ENCODE measurements around the gene DTNA. TPM values are rescaled to one million over a fixed set of nuclear protein-coding genes. Genes with fewer than 3 reads are reported as not detected.
"Not testable (repeated sequence)": the region's sequence is repeated elsewhere in the genome, so short reads cannot be mapped to it uniquely, and the experiment has no call there.

Gene DTNA
- total RNA-seq, 1 donor from 2014 or later, result 19.7 TPM

DNA sequence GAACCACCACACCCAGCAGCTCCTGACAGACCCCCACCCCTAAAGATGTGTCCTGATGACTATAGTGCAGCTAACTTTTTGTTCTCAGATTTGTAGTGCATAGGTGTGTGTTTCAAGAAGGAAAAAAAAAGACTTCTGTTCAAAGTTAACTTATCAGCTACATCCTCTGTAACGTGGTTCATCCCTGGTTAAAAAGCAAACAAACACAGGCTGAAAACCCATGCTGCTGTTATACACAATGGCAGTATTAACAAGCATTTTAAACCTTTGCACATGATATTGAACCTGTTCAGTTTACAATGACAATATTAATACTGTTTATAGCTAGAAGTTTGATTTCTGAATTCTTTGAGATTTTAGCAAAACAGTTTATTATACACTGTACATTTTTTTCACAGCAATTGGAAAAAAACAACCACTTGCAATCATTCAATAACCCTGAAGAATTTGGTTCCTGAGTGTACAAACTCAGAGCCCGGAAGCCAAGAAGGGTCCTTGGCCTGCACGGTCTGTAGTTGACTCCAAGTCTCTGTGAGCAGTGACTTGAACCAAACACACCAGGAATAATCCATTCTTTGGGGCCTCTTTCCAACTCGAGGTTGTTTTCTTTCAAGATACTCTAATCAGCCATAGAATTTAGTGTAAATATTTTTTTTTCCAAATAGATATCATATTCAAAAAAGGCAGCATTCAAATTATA, 177.9 kb downstream of the DTNA start:
- DNase-seq (ENCODE audit: low spot score), result no peak

DNA sequence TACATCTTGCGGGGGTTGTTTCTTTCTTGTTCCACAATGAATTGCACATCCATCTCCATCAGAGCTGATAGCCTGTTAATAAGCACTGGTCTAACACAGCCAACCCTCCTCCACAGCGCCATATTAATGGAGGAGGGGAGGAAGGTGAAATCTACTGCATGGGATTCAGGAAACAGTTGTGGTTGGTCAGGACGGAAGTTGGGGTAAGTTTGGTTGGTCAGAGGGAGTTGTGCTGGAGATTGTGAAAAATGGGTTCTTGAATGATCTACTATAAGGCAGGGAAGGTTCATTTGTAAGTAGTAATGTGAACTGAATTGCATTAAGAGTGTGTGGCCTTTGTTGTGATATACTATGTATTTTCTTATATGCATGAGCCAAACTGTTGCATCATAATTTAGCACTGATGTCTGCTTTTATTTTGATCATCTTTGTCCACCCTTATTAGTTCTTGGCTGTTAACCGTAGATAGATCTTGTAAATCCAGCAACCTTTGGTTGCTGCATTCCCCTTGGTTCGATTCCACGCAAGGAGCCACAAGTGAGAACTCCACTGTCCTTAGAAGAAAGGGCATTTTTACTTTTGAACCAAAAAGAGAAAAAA, 180.5 kb downstream of the DTNA start:
- DNase-seq (ENCODE audit: low spot score), result no peak

DNA sequence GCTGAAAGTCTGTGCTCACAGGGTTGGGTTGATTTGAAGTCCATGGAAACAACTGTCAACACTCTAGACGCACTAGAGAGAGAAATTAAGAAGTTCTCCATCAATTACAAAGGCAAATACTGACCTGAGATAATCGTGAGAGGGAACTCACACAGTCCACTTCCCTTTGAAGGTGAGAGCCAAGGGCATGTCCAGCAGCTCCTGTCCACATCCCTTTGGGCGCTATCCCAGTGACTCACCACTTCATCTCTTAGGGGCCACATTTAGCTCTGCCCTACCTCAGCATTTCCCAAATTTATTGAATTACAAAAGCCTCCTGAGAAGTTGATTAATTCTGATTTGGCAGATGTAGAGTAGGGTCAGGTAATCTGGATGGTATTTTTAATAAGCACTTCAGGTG, 182.3 kb downstream of the DTNA start:
- DNase-seq (ENCODE audit: low spot score), result no peak

DNA sequence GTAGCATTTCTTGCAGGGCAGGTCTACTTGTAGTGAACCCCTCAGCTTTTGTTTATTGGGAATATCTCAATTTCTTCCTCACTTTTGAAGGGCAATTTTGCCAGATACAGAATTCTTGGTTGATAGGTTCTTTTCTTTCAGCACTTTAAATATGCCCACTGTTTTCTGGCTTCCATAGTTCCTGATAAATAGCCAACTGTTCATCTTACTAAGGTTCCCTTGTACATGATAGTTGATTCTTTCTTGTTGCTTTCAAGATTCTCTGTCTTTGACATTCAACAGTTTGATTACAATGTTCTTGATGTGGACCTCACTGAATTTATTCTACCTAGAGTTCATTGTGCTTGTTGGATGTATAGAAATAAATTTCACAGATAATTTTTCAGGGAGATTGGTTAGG, 183.1 kb downstream of the DTNA start:
- no peak for DNase-seq (ENCODE audit: low spot score)

DNA sequence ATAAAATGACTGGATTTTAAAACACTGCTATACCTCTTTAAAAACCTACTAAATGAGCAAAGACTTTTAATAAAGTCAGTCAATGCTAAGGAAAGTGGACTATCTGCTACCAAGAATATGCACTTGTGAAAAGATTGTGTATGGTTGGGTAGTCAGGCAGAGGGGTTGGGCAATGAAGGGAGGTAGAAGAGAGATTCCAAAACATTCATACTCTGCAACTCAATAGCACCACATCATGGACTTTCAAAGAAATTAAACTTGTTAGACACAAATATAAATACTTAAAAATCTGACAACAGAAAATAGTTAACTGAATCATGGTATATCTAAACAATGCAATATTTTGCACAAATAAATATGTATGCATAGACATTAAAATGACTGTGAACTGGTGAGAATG, 191.2 kb downstream of the DTNA start:
- DNase-seq (ENCODE audit: low spot score), result no peak

DNA sequence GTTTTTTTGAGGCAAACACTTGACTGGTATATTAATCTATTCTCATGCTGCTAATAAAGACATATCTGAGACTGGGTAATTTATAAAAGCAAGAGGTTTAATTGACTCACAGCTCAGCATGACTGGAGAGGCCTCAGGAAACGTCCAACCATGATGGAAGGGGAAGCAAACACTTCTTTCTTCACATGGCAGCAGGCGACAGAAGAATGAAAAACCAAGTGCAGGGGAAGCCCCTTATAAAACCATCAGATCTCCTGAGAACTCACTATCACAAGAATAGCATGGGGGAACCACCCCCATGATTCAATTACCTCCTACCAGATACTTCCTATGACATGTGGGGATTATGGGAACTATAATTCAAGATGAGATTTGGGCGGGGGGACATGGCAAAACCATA, 194.9 kb downstream of the DTNA start:
- no peak for DNase-seq (ENCODE audit: low spot score)

DNA sequence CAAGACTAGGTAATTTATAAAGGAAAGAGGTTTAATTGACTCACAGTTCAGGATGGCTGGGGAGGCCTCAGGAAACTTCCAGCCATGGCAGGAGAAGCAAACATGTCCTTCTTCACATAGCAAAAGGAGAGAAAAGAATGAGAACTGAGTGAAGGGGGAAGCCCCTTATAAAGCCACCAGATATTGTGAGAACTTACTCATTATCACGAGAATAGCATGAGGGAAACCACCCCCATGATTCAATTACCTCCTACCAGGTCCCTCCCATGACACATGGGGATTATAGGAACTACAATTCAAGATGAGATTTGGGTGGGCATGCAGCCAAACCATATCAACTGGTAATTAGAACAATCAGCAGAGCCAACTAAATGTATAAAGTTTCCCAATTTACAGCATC, 196.9 kb downstream of the DTNA start:
- DNase-seq (ENCODE audit: low spot score), result not testable (repeated sequence)

DNA sequence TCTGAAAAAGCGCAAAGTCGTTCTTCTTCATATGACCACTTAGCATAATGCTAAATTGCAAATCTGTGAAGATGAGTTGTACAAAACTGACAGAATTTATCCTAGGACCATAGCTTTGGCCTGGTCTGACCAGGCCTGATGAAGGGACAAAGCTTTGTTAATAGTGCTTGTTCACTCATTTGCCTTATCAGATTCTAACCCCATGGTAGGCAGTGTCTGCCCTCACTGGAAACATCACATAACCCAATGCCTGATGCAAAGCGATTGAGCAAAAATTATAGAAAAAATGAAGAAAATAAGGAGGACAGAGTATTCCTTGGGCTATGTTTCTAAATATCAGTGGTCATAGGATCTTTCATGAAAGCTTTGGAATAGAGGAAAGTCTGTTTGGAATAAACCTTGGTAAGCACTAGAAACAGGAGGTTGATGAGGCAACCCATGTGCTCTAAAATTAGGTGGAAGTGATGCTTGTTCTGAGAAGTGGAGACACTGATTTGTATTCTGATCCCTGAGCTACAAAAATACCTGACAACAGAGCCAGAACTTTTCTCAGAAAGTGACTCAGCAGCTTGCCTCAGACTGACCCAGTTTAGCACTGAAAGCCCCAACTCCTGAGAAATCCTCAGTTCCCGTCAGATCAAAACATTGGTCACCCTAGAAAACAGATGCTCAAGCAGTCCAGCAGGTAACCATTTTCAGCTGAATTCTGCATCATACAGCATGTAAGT, 199.7 kb downstream of the DTNA start:
- no peak for DNase-seq (ENCODE audit: low spot score)

DNA sequence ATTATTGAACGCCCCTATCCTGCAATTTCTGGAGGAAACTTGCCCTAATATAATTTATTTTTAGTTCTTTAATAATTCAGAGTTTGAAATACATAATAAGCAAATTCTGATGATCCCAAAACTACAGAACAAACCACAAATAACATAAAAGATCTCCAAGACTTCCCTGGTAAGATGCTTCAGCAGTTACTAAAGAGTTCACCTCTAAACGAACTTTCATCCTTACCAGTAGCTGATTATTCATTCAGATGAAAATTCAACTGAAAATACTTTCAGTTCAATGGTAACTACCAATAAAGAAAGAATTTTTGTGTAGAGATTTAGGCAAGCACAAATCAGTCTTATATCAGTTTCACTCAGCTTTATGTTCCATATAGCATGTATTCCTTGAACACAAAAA, 201.0 kb downstream of the DTNA start:
- DNase-seq (ENCODE audit: low spot score), result no peak

DNA sequence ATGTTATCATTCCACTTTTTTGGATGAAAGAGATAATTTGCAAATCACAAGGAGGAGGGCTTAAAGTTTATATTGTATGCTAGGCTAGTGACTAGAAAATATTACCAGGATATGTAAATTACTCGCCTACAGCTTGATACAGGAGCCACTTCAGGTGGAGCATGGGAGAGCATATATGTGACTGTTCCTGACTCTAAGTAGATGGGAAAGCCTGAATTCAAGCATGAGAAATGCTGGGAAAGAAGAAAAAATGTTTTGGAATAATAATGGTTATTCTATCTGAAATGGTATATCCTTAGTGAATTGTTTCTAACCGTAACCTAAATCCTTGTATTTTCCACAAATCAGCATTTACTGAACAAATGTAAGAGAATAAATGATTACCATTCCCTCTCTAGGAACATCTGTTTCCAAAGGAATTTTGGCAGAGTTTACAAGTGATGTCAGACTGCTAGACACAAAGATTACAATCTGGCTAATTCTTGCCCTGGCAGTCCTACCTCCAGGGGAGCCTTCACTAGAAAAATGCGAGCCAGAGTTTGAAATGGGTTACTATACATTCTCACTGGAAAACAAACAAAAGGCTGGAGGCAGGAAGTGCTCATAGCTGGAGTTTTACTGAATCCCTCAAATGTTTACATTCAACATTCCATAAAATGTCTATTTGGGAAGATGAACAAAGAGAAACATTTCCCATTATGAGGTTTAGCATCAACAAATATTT, 201.7 kb downstream of the DTNA start:
- DNase-seq (ENCODE audit: low spot score), result no peak

DNA sequence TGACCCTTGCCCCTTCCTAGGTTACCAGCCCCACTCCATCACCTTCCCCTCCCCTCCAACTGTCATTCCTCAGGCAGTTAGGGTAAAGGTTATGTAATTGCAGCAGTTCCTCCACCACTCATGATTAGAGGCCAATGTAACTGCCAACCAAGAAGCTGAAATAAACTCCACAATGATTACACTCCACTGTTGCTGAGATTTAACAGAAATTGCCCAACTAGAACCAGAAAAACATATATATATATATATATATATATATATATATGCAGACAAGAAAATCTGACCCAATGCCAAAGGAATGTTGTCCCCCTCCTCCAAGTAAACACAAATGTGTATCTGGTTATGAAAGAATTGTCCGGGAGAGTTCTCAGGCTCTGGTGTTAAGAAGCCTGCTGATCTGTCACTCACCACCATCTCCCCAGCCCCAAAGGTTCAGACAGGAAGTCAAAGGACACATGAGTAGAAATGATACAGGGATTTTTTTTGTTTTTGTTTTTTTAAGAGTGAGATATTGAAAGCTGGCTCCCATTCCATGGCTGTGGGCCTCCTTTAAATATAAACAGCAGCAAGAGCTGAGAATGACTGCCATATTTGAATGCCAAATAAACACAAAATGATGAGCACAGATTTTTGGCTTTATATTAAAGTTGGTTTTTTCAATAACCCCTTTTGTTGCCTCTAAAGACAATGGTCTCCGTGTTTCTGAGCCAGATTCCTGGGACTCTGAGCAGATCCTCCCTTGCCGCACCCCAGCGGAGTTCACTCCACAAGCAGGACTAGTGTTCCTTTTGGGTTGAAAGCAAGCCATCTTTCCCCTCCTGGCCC, 204.0 kb downstream of the DTNA start:
- DNase-seq (ENCODE audit: low spot score), result no peak

DNA sequence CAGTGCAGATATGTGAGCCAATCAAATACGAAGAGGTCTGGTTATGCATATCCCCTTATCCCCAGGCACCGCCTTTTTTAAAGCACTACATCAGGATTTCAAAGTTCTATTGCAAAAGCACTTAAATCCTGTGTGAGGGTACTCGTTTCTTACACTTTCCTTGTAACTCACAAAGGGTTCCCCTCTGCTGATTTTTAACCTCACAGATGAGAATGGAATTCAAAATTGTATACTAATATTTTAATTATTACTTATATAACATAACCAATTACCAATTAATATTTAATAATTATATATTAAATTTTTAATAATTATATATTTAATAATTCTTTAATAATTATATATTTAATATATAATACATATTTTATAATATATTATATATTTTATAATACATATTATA, 204.9 kb downstream of the DTNA start:
- no peak for DNase-seq (ENCODE audit: low spot score)

DNA sequence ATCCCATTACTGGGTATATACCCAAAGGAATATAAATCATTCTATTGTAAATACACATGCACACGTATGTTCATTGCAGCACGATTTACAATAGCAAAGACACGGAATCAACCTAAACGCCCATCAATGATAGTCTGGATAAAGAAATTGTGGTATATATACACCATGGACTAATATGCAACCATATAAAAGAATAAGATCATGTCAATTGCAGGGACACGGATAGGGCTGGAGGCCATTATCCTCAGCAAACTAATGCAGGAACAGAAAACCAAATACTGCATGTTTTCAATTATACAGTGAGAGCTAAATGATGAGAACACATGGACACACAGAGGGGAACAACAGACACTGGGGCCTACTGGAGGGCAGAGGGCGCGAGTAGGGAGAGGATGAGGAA, 206.4 kb downstream of the DTNA start:
- DNase-seq (ENCODE audit: low spot score), result not testable (repeated sequence)

DNA sequence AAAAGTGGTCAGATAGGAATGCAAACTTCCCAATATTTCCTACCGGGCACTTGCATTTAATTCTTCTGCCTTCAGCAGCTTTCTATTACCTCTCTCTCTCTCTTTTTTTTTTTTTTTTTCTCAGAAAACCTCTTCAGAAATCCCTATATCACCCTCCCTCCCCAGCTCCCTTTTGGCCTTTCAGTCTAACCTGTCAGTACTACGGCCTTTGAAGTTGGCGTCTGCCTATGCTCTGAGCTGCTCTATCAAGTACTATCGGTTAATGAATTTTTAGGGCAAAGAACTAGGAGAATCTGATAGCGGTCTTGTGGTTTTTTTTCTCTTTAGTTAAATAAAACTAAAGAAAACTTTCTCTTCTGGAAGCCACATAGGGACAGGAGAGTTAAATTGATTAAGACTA, 208.8 kb downstream of the DTNA start:
- no peak for DNase-seq (ENCODE audit: low spot score)

DNA sequence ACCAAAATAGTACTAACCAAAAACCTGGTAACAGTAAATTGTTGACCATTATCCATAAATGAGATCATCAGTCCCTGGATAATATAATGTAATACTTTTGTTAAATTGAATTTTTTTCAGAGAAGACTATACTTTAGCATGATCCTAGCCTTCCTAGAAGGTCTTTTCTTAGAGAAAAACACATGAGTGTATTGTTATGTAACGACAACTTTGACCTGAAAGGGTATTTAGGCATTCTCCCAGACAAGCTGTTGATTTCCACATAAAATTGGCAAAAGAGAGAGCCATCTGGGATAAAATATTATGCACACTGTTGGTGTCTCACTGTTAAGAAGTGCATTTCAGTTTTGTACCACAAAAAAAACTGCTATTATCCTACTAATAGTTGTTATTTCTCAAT, 211.1 kb downstream of the DTNA start:
- DNase-seq (ENCODE audit: low spot score), result no peak

DNA sequence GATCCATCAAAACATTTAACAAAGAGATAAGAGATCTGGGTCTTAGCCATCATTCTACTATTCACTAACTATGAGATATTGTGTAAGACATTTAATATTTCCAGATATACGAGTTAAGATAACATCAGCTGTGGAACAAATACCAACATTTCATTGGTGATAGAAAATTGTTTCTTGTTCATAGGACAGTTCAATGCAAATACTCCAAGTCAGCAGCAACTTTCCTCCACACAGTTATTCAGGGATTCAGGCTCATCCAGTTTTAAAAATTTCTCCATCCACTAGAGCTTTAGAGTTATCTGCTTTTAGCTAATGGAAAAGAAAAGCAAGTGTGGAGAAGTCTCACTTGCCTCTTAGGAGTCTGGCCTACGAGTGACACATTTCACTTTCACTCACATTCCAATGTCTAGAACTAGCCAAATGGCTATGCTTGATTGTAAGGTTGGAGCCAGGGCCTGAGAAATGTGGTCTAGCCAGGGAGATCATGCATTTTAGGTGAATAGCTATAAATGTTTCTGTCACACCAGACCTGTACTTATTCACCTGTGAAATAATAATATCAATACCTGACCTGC, 211.8 kb downstream of the DTNA start:
- no peak for DNase-seq (ENCODE audit: low spot score)

DNA sequence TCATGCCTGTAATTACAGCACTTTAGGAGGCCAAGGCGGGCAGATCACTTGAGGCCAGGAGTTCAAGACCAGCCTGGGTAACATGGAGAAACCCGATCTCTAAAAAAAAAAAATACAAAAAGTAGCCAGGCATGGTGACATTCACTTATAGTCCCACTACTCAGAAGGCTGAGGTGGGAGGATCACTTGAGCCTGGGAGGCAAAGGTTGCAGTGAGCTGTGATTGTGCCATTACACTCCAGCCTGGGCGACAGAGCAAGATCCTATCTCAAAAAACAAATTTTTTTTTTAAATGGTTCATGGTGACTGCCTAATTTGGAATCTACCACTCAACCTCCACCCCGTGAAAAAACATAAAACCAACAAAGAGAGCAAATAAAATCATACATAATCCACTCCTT, 212.5 kb downstream of the DTNA start:
- not testable (repeated sequence) for DNase-seq (ENCODE audit: low spot score)

DNA sequence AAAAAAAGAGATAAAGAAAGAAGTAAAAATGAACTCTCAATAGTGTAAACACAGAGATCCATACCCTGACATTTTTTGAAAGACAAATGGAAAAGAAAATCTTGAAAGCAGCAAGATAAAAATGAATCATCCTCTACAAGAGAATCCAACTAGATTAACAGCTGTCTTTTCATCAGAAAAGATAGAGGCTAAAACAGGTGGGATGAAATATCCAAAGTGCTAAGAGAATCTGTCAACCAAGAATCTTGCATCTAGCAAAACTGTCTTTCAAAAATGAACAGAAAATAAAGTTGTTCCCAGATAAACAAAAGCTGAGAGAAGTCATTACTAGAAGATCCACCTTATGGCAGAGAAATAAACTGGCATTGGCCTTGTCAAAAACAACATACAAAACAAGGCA, 213.8 kb downstream of the DTNA start:
- DNase-seq (ENCODE audit: low spot score), result no peak

DNA sequence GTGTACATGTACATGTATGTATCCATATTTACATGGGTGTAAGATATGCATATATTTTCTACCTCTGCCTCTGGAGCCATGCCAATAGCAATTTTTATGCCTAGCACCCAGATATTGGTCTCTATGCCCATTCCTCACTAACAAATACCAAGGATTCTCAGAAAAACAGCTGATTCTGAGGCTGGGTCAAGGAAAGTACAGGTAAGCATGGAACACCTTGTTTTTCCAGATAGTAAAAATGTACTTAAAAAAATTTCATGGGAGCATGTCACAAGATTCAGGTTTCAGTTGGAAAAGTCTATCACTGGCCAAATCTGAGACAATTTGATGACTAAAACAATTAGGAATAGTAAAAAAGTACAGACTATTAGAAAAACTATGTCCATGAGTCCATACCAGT, 216.6 kb downstream of the DTNA start:
- DNase-seq (ENCODE audit: low spot score), result no peak

DNA sequence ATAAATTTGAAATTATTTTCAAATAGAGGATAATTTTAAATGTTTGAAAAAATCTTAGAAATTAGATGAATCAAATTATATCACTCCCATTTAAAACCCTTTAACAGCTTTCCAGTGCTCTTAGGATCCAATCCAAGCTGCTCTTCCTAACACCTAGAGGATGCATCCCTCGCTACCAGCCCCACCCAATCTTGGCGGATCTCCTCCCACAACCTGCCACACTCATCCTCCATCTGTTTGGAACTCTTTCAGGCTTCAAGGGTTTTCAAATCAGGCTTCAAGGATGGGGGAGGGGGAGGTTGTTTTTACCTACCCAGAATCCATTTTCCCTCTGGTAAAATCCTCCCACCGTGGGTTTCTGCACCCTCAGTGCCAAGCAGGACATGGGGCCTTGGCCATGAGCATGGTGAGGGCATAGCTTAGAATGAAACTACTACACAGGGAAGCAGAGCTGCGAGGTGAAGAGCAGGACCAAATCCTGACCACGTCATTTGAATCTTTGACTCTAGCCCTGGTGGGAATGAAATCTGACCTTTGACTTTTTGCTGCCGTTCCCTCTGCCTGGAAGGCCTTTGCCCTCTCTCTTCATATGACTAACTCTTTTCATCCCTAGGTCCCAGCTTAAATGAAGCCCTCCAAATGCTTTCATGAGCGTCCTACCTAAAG, 218.1 kb downstream of the DTNA start:
- no peak for DNase-seq (ENCODE audit: low spot score)
